ENCODE data around the gene EHD3. TPM values are rescaled to one million over a fixed set of nuclear protein-coding genes. Genes with fewer than 3 reads are reported as not detected.

EHD3 gene
- total RNA-seq, 1 experiment from 2014 or later = 4.9 TPM

- DNase-seq (ENCODE audit: low spot score) = no peak
- in situ Hi-C loops (cut with HindIII; ENCODE audit: low sequenced_read_pairs) = no loop called here
Observed at GRCh38 chr2:31318361-31319336, 84.7 kb downstream of the EHD3 start.

Other genes starting within 250 kb of the EHD3 start
- 0.43 TPM in 1 of 2 replicates, not detected in the other for gene GALNT14, start 95.7 kb upstream of the EHD3 start, total RNA-seq (2014; rRNA removed; shearing (Covaris generic))
- not detected in 2 replicates for gene CAPN14, start 16.6 kb upstream of the EHD3 start, total RNA-seq (2014; rRNA removed; shearing (Covaris generic))
- not detected in 2 replicates for gene XDH, start 180.6 kb downstream of the EHD3 start, total RNA-seq (2014; rRNA removed; shearing (Covaris generic))

Measured in G401 (cell line).